ENCODE data around the gene ZSWIM7. TPM values are rescaled to one million over a fixed set of nuclear protein-coding genes. Genes with fewer than 3 reads are reported as not detected.

ZSWIM7 gene, protein sequence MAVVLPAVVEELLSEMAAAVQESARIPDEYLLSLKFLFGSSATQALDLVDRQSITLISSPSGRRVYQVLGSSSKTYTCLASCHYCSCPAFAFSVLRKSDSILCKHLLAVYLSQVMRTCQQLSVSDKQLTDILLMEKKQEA
- total RNA-seq (2014; rRNA removed; shearing (Covaris generic)) = 17.2 and 32.2 TPM in 2 replicates

GRCh38 chr17:15999141-15999973 lies at the start of gene ZSWIM7, which contains the start of gene TTC19:
Gene ZSWIM7 (minus strand): TSS chr17:15999704. CDS start chr17:15999594, 110 bp downstream.
Gene TTC19 (plus strand): TSS chr17:15999824. CDS start chr17:15999849, 25 bp downstream.
- in situ Hi-C loops (cut with HindIII; ENCODE audit: low sequenced_read_pairs) = no loop called here
- DNase-seq (ENCODE audit: low spot score) = peak; percentile 96

- in situ Hi-C loops (cut with HindIII; ENCODE audit: low sequenced_read_pairs) = no loop called here
- DNase-seq (ENCODE audit: low spot score) = no peak
Measured at GRCh38 chr17:16048811-16049449, 49.4 kb upstream of the ZSWIM7 start.

DNA sequence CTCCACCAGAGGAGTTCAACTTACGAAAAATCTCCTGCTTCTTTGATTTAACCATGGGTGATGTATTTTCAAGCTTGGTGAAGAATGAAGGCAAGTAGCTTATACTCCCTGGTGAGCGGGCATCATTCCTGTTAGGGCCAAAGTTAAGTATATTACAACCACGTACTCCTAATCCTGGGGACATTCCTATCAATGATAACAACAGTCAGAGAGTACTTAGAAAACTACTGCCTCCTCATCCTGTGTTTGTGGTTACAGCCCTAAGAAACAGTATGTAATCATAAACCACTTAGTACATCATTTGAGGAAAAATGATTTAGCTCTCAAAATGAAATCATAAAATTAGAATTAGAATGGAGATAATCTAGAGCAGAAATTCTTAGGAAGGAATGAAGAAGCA lies 47.5 kb upstream of the ZSWIM7 start:
- in situ Hi-C loops (cut with HindIII; ENCODE audit: low sequenced_read_pairs) = no loop called here
- no peak for DNase-seq (ENCODE audit: low spot score)

GRCh38 chr17:16044487-16044886 lies 45.0 kb upstream of the ZSWIM7 start:
- in situ Hi-C loops (cut with HindIII; ENCODE audit: low sequenced_read_pairs) = no loop called here
- no peak for DNase-seq (ENCODE audit: low spot score)

DNA sequence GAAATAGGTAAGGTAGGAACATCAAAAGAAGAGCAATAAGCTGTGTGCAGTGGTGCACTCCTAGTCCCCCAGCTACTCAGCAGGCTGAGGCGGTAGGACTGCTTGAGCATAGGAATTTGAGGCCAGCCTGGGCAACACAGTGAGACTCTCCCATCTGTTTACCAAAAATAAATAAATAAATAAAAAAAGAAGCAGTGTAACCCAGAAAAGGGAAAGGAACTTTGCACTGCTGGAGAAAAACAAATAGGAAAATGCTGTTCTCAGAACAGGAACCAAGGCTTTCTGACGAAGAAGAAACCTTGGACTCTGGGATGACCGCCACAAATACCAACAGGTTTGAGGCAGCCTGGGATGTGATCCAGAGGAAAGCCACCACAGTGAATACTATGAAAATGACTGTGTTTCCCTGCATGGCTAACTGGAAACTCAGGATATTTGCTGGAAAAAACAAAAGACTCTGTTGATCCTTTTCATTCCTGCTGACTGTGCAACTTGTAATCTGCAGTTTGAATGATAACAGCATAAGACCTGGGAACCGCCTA lies 41.3 kb upstream of the ZSWIM7 start:
- in situ Hi-C loops (cut with HindIII; ENCODE audit: low sequenced_read_pairs) = no loop called here

GRCh38 chr17:16037636-16038035 lies 38.1 kb upstream of the ZSWIM7 start:
- no peak for DNase-seq (ENCODE audit: low spot score)
- in situ Hi-C loops (cut with HindIII; ENCODE audit: low sequenced_read_pairs) = no loop called here

More for the DNA sequence above, 41.3 kb upstream of the ZSWIM7 start:
- peak; percentile 61 for DNase-seq (ENCODE audit: low spot score)

GRCh38 chr17:16036261-16036660 lies 36.8 kb upstream of the ZSWIM7 start:
- no peak for DNase-seq (ENCODE audit: low spot score)
- in situ Hi-C loops (cut with HindIII; ENCODE audit: low sequenced_read_pairs) = no loop called here

GRCh38 chr17:16033729-16034349 lies 34.3 kb upstream of the ZSWIM7 start:
- DNase-seq (ENCODE audit: low spot score) = no peak
- in situ Hi-C loops (cut with HindIII; ENCODE audit: low sequenced_read_pairs) = no loop called here

DNA sequence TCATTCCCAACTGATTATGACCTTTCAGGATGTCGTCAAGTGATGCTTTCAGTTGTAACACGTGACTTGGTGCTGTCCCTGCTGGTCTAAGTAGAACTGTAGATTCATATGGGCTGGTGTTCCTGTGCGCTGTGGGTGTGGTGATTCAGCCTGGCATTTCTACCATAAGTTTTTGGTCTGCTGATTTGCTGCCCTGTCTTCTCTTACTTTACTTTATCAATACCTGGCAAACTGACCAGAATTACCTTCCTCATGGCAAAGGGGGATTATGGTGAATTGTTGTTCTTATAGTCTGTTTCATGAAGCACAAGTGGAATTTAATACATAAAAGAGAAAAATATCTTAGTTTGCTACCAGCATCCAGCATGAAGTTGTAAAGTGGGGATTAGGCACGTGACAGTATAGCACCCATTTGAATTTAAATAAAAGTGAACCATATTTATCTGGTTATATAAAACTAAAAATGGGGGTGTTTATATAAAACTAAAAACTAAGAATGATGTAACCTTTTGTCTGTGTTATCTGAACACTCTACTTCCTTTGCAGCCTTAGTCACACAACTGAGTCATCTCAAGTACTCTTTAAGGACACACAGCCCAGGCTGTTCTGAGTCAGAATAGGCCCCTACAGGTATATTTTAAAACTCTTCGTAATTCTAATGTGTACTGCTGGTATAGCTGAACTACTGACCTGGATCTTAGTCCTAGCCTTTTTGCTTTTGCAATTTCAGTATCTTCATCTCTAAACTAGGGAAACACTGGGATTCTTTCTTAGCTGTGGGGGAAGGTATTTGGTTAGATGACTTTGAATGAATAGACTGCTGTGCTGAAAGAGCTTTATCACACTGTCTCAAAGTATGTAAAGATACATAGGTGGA lies 28.4 kb upstream of the ZSWIM7 start:
- no peak for DNase-seq (ENCODE audit: low spot score)
- in situ Hi-C loops (cut with HindIII; ENCODE audit: low sequenced_read_pairs) = no loop called here

GRCh38 chr17:16026895-16027294 lies 27.4 kb upstream of the ZSWIM7 start:
- no peak for DNase-seq (ENCODE audit: low spot score)
- in situ Hi-C loops (cut with HindIII; ENCODE audit: low sequenced_read_pairs) = no loop called here

DNA sequence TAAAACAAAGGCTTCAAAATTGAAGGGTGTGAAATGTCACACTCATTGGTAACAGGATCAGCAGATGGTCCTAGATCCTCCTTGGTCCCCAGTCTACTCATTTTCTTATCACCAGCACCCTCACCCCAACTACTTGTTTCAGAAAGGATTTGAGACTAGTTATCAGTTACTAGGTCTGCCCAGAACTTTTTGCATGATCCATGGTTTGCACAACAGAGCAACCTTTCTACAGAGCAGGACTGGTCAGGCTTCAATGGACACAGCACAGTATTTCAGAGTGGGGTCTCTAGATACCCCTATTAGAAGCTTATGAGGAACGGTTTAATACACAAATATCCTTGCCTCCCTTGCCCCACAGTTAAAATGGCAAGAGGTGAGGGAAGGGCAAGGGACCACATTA lies 25.7 kb upstream of the ZSWIM7 start:
- DNase-seq (ENCODE audit: low spot score) = no peak
- in situ Hi-C loops (cut with HindIII; ENCODE audit: low sequenced_read_pairs) = no loop called here

DNA sequence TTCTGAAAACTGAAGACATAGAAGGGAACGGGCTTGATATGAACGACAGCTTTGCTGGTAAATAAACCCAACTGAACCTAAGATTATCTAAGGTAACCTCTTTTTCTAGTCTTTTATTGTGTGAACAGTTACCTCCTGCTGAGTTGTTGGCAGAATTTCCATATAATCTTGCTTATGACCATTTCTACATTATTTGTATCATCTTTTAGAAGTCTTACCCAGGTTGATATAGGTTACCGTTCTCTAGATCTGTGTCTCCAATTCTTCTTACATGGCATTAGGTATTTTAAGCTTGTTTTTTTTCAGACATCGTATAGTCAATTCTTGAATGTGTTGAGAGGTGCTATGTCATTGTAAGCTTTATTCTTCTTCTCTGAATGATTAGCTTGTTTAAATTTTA lies 24.4 kb upstream of the ZSWIM7 start:
- DNase-seq (ENCODE audit: low spot score) = no peak
- in situ Hi-C loops (cut with HindIII; ENCODE audit: low sequenced_read_pairs) = no loop called here

DNA sequence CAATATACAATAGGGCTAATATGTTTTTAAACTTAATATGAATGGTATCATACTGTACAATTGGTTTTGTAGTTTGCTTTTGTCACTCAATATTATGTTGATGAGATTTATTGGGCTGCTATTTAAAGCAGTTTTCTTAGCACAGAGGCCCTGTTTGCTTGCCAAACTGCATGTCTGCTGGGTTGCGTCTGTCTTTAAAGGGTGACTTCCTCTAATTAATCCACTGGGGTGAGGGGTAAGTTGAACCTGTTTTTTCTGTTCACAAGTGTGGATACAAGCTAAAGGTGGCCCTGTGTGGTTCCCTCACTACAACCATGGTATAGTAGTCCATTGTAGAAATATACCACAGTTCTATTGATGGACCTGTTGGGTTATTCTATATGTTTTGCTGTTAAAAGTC lies 19.8 kb upstream of the ZSWIM7 start:
- no peak for DNase-seq (ENCODE audit: low spot score)
- in situ Hi-C loops (cut with HindIII; ENCODE audit: low sequenced_read_pairs) = no loop called here

DNA sequence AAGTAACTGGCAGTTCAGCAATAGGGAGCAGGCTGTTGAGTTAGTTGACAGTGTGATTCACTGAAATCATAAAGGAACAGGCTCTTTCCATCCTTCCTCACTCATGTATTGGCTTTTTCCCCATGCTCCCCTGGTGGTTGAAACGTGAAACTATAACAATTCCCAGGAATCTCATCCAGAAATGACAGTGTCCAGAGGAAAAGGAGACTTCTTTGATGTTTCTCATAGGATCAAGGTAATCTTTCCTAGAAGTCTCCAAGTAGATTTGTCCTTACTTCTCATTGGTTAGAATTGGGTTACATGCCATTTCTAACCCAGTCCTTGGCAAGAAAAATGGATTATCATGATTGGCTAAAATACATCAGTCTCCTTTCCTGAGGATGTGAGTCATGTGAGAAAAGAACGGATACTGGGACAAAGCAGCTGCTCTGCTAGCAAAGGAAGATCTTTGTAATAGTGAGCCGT lies 14.5 kb upstream of the ZSWIM7 start:
- DNase-seq (ENCODE audit: low spot score) = peak; percentile 40
- in situ Hi-C loops (cut with HindIII; ENCODE audit: low sequenced_read_pairs) = no loop called here

DNA sequence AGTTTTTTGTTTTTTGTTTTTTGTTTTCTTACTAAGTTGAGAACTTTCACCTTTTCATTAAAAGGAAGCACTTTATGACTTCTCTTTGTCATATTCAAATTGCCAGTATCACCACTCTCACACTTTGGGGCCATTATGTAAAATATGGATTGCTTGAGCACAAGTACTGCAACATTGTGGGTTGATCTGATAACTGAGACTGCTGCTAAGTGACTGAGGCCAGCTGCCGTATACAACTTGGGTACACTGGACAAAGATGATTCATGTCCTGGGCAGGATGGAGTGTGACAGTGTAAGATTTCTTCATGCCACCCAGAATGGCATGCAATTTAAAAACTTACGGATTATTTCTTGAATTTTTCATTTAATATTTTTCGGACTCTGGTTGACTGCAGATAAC lies 7.9 kb upstream of the ZSWIM7 start:
- in situ Hi-C loops (cut with HindIII; ENCODE audit: low sequenced_read_pairs) = no loop called here
- no peak for DNase-seq (ENCODE audit: low spot score)

- DNase-seq (ENCODE audit: low spot score) = no peak
Measured at GRCh38 chr17:16005636-16006035, 6.1 kb upstream of the ZSWIM7 start.

DNA sequence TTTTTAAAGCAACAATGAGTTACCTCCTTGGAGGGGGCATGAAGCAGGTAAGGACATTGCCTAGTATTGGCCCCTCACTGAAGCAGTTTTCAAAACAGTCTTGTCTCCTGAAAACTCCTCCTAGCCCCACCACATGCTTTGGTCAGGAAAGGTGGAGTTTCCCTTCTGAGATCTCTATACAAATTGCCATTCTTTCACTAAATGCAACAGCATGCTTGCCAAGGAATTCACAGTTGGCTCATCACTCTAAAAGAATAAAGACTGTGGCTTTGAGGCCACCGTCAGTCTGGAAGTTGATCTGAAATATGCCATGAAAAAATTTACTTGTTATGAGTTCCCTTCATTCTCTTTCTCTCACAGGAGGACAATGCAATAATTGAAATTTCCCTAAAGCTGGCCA lies 4.3 kb upstream of the ZSWIM7 start:
- no peak for DNase-seq (ENCODE audit: low spot score)
- in situ Hi-C loops (cut with HindIII; ENCODE audit: low sequenced_read_pairs) = no loop called here

More at GRCh38 chr17:16005636-16006035, 6.1 kb upstream of the ZSWIM7 start:
- in situ Hi-C loops (cut with HindIII; ENCODE audit: low sequenced_read_pairs) = no loop called here

DNA sequence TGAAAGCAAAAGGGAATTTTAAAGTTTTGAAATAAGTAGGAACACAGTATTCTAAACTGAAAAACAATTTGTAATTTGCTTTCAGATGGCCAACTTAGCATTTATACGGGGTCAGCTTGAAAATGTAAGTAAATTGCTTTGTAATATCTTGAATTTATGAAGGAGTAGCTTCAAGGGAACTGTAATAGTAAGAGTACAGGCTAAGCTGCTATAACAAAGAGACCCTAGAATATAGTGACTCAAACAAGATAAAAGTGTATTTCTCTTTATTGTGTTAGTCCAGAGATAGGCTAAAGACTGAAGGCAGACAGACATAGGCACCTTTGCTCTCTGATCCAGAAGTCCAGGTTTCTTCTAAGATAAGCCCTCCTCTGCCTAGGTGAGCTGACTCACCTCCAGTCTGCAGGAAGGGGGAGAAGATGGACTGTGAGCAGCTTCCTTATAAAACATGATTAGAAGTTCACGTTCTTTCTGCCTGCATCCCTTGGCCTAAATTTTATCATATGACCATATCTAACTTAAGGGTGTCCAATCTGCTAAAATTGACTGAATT lies 3.3 kb upstream of the ZSWIM7 start:
- no peak for DNase-seq (ENCODE audit: low spot score)
- in situ Hi-C loops (cut with HindIII; ENCODE audit: low sequenced_read_pairs) = no loop called here
